Common myeloid progenitor, CD34-positive (primary cell): ENCODE data around the gene SERPINB8.

Experiments used
- CTCF ChIA-PET: fragments of 350-600 bp; sonication (Branson Sonifier 250); formaldehyde crosslinking; loops from one replicate; lab custom pipeline; 2021; ENCODE audit warnings: antibody characterized with exemption; lab: Charles Lee
- POLR2A ChIA-PET: fragments of 350-600 bp; sonication (Branson Sonifier 250); formaldehyde crosslinking; loops from one replicate; lab custom pipeline; 2021; ENCODE audit warnings: antibody characterized with exemption; lab: Charles Lee
- DNase-seq, 3 donors: peaks; one replicate each; pipeline versions ENCODE4 v3.0.0 to v3.0.0-alpha.2; 2013
- H3K27ac ChIP-seq, 2 experiments: 1 replicate in 1 of 2; 2 replicates in 1 of 2; pipeline ENCODE4 v1.7.0; 2013; ENCODE audit warnings: inconsistent platforms in 2 of 2, low read length in 2 of 2, mild to moderate bottlenecking in 2 of 2, low read depth in 1 of 2, moderate library complexity in 1 of 2; ENCODE audit not compliant: severe bottlenecking in 2 of 2, insufficient read depth in 1 of 2, poor library complexity in 1 of 2
- H3K27me3 ChIP-seq, 5 experiments: replicated peaks in 2 of 5; 1 replicate in 3 of 5; 2 replicates in 2 of 5; pipeline versions ENCODE4 v1.6.1 to v1.7.0; 2013; ENCODE audit warnings: low read length in 4 of 5, mild to moderate bottlenecking in 2 of 5, moderate library complexity in 2 of 5, inconsistent platforms in 1 of 5; ENCODE audit not compliant: insufficient read depth in 5 of 5, control insufficient read depth in 4 of 5
- H3K36me3 ChIP-seq, 4 experiments: 1 replicate in 2 of 4; 2 replicates in 2 of 4; pipeline versions ENCODE4 v1.6.1 to v1.7.0; 2013; ENCODE audit warnings: low read length in 3 of 4, control low read depth in 1 of 4, mild to moderate bottlenecking in 1 of 4; ENCODE audit not compliant: control insufficient read depth in 4 of 4, insufficient read depth in 4 of 4
- H3K4me1 ChIP-seq, 4 experiments: 1 replicate in 3 of 4; 2 replicates in 1 of 4; pipeline versions ENCODE4 v1.6.1 to v1.7.1; 2013; ENCODE audit warnings: low read length in 3 of 4, mild to moderate bottlenecking in 3 of 4, control low read depth in 1 of 4, inconsistent platforms in 1 of 4, moderate library complexity in 1 of 4; ENCODE audit not compliant: control insufficient read depth in 4 of 4, insufficient read depth in 4 of 4; ENCODE audit errors: control extremely low read depth in 1 of 4
- H3K4me3 ChIP-seq, 7 experiments: 1 replicate in 4 of 7; 2 replicates in 3 of 7; pipeline versions ENCODE4 v1.5.1 to v1.7.0; 2013; ENCODE audit warnings: mild to moderate bottlenecking in 7 of 7, low read length in 6 of 7, moderate library complexity in 6 of 7, inconsistent platforms in 2 of 7, low read depth in 2 of 7, control low read depth in 1 of 7; ENCODE audit not compliant: insufficient read depth in 4 of 7, control insufficient read depth in 1 of 7; ENCODE audit errors: extremely low read depth in 1 of 7
- H3K9me3 ChIP-seq, 5 experiments: 1 replicate in 4 of 5; 2 replicates in 1 of 5; pipeline versions ENCODE4 v1.6.1 to v1.7.1; 2013; ENCODE audit warnings: low read length in 4 of 5, mild to moderate bottlenecking in 2 of 5, inconsistent platforms in 1 of 5, low read depth in 1 of 5, moderate library complexity in 1 of 5; ENCODE audit not compliant: control insufficient read depth in 4 of 5, insufficient read depth in 2 of 5; ENCODE audit errors: control extremely low read depth in 1 of 5
- WGBS: methylation state at CpG from one replicate; pipeline ENCODE4 v1.1.5; 2013; ENCODE audit not compliant: insufficient coverage; 5-methylcytosine and 5-hydroxymethylcytosine counted together

SERPINB8 gene

GRCh38 chr18:64002581-64002980 is 32.7 kb downstream of the SERPINB8 start:
- Histone ChIP-seq H3K27ac (no peak overlapping the region), H3K4me3 (no peak overlapping the region), H3K36me3 (no peaks in the 10 kb centered on the region), H3K9me3 (peaks cover 0 to 14% (median 6%) of the 10 kb centered on the region in 5 experiments), H3K27me3 (peaks cover 0 to 17% (median 2%) of the 10 kb centered on the region in 5 experiments), H3K4me1 (no peaks in the 10 kb centered on the region)
- ChIA-PET CTCF (no interaction called here), POLR2A (no interaction called here)
- WGBS = 44% methylated on average over 39 of the region's 41 CpGs
- DNase-seq = no peak

GRCh38 chr18:64009305-64009704 is 39.4 kb downstream of the SERPINB8 start:
- H3K9me3 ChIP-seq = no peaks in the 10 kb centered on the region
- ChIA-PET POLR2A (no interaction called here), CTCF (interaction anchor here (1.0 to 1.5 kb wide), 3 partner anchors 9 to 15 kb away, joined by 4 to 5 read pairs (median 4); no protein-coding TSS in a partner anchor)
- no peak overlapping the region for H3K27ac ChIP-seq
- WGBS = 100% methylated on average over 2 of the region's 3 CpGs
- H3K4me3 ChIP-seq = no peak overlapping the region
- H3K27me3 ChIP-seq = no peaks in the 10 kb centered on the region
- DNase-seq = no peak
- H3K36me3 ChIP-seq = no peaks in the 10 kb centered on the region
- no peaks in the 10 kb centered on the region for H3K4me1 ChIP-seq

GRCh38 chr18:64011513-64011912 is 41.6 kb downstream of the SERPINB8 start:
- no peak for DNase-seq
- WGBS = 100% methylated on average over 2 of the region's 2 CpGs
- no peaks in the 10 kb centered on the region for H3K9me3 ChIP-seq
- H3K27ac ChIP-seq = no peak overlapping the region
- no peaks in the 10 kb centered on the region for H3K27me3 ChIP-seq
- POLR2A ChIA-PET = no interaction called here
- no peak overlapping the region for H3K4me3 ChIP-seq
- no peaks in the 10 kb centered on the region for H3K36me3 ChIP-seq
- H3K4me1 ChIP-seq = no peaks in the 10 kb centered on the region
- CTCF ChIA-PET = interaction anchor here (1.0 to 1.1 kb wide), 2 partner anchors 25 to 75 kb away, joined by 4 read pairs; no protein-coding TSS in a partner anchor

- H3K4me1 ChIP-seq = no peaks in the 10 kb centered on the region
- H3K27me3 ChIP-seq = no peaks in the 10 kb centered on the region
- CTCF ChIA-PET = interaction anchor here (0.8 to 1.3 kb wide), 3 partner anchors 9 to 23 kb away, joined by 3 to 5 read pairs (median 4); no protein-coding TSS in a partner anchor
- POLR2A ChIA-PET = no interaction called here
- no peak overlapping the region for H3K4me3 ChIP-seq
- H3K9me3 ChIP-seq = no peaks in the 10 kb centered on the region
- no CpG with 5 or more reads among the region's 1 CpG for WGBS
- H3K36me3 ChIP-seq = no peaks in the 10 kb centered on the region
- no peak overlapping the region for H3K27ac ChIP-seq
- DNase-seq = peak; percentile 6 to 51 (median 44)
Observed at GRCh38 chr18:64017870-64018269, 48.0 kb downstream of the SERPINB8 start.

- 100% methylated on average over 3 of the region's 3 CpGs for WGBS
- POLR2A ChIA-PET = no interaction called here
Observed at GRCh38 chr18:64019922-64020756, 50.3 kb downstream of the SERPINB8 start.

GRCh38 chr18:64026350-64026749 is 56.5 kb downstream of the SERPINB8 start:
- Histone ChIP-seq H3K27ac (no peak overlapping the region), H3K9me3 (no peaks in the 10 kb centered on the region), H3K27me3 (no peaks in the 10 kb centered on the region), H3K4me3 (no peak overlapping the region), H3K36me3 (no peaks in the 10 kb centered on the region), H3K4me1 (no peaks in the 10 kb centered on the region)
- ChIA-PET CTCF (no interaction called here), POLR2A (no interaction called here)
- no peak for DNase-seq
- 96% methylated on average over 17 of the region's 20 CpGs for WGBS

More at GRCh38 chr18:64019922-64020756, 50.3 kb downstream of the SERPINB8 start:
- Histone ChIP-seq H3K9me3 (no peaks in the 10 kb centered on the region), H3K4me1 (no peaks in the 10 kb centered on the region), H3K27me3 (no peaks in the 10 kb centered on the region), H3K4me3 (no peak overlapping the region), H3K36me3 (no peaks in the 10 kb centered on the region), H3K27ac (no peak overlapping the region)
- no peak for DNase-seq
- CTCF ChIA-PET = interaction anchor here (1.7 kb wide), 1 partner anchor 17 kb away, joined by 4 read pairs; no protein-coding TSS in a partner anchor
